ENCODE measurements around the gene SPARC.

The SPARC gene

GRCh38 chr5:151615431-151615830 lies 71.3 kb downstream of the SPARC start:
- DNase-seq (ENCODE audit: low read depth): no peak

GRCh38 chr5:151614565-151614964 lies 72.2 kb downstream of the SPARC start:
- TF ChIP-seq, protein P1, sequence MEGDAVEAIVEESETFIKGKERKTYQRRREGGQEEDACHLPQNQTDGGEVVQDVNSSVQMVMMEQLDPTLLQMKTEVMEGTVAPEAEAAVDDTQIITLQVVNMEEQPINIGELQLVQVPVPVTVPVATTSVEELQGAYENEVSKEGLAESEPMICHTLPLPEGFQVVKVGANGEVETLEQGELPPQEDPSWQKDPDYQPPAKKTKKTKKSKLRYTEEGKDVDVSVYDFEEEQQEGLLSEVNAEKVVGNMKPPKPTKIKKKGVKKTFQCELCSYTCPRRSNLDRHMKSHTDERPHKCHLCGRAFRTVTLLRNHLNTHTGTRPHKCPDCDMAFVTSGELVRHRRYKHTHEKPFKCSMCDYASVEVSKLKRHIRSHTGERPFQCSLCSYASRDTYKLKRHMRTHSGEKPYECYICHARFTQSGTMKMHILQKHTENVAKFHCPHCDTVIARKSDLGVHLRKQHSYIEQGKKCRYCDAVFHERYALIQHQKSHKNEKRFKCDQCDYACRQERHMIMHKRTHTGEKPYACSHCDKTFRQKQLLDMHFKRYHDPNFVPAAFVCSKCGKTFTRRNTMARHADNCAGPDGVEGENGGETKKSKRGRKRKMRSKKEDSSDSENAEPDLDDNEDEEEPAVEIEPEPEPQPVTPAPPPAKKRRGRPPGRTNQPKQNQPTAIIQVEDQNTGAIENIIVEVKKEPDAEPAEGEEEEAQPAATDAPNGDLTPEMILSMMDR (IDR thresholded peaks at IDR 0.05; ENCODE audit: control insufficient read depth, insufficient read depth, low read depth, low read length, missing control alignments): no peak
- no peak for DNase-seq (ENCODE audit: low read depth)
- H3K4me3 ChIP-seq (ENCODE audit: control insufficient read depth, low read depth, low read length): no peak overlapping the region

More at GRCh38 chr5:151615431-151615830, 71.3 kb downstream of the SPARC start:
- H3K4me3 ChIP-seq (ENCODE audit: control insufficient read depth, low read depth, low read length): no peak overlapping the region
- TF ChIP-seq, protein P1 (IDR thresholded peaks at IDR 0.05; ENCODE audit: control insufficient read depth, insufficient read depth, low read depth, low read length, missing control alignments): no peak

- no peak for DNase-seq (ENCODE audit: low read depth)
- TF ChIP-seq, protein P1 (IDR thresholded peaks at IDR 0.05; ENCODE audit: control insufficient read depth, insufficient read depth, low read depth, low read length, missing control alignments): no peak
- H3K4me3 ChIP-seq (ENCODE audit: control insufficient read depth, low read depth, low read length): no peak overlapping the region
Observed at GRCh38 chr5:151612689-151613427, 73.9 kb downstream of the SPARC start.

DNA sequence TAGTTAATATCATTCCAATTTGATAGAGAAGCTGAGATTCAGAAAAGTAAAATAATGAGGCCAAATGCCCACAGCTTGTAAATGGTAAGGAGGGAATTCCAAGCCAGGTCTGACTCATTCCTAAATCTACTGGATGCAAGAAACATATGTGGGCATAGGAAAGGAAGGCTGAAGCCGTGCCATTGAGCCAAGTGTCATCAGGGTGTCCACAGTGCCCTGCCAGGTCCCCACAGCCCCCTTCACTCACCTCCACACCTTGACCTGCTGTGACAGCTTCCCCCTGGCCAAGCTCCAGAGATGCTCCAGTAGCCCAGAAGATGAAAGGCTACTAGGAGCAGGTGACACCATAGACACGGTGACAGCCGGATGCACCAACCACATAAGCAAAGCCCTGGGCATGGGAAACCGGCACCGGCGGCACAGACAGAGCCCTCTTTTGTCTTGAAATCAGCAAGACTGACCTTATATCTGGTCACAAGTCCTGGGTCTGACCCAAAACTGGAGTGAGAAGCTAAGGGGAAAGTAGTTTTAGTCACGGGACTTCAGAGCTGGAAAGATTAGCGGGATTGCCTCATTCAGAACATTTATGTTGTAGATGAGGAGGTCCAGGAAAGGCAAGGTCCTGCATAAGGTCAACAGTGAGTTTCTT lies 75.5 kb downstream of the SPARC start:
- TF ChIP-seq, protein P1 (IDR thresholded peaks at IDR 0.05; ENCODE audit: control insufficient read depth, insufficient read depth, low read depth, low read length, missing control alignments): no peak
- DNase-seq (ENCODE audit: low read depth): no peak
- no peak overlapping the region for H3K4me3 ChIP-seq (ENCODE audit: control insufficient read depth, low read depth, low read length)
